ENCODE measurements around the gene KHK.
A peak's percentile ranks its signal among the peaks of the same experiment; 100 is the strongest.
"Not testable (repeated sequence)": the region's sequence is repeated elsewhere in the genome, so short reads cannot be mapped to it uniquely, and the experiment has no call there.

Gene KHK

DNA sequence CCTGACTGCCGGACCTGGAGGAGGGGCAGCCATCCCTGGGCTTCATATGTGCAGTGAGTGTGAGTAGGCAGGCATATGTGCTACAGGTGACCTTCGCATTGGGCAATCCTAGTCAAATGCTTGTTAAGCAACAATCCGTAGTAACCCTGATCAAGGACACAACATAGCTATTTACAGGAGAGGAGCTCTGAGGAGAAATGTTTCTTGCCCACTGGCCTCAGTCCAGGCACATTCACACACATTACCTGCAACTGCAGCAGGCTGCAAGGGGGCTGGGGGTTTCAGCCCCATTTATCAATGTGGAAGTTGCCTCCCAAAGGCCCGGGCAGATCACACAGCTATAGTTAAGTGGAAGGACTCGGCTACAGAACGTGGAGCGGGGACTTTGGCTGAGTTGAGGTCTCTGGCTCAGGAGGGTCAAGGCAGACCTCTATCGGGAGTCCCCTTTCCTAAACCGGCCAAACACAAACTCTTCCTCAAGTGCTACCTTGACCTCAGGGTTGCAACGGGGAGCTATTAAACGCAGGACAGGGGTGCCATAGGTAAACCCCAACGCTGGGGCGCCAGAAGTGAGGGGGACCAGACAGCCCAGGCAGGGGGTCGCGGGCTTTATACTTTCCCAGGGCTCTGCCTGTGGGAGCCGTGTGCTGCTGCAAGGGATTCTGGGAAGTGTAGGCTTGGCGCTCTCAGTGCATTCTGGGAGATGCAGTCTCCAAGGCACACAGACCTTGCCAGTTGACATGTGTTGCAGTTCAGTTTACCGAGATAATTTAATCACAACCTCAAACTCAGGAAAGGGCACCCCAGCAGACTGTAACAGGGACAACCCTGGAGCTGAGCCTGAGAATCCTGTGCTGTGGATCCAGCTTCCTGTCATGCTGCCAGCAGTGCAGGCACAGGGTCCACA lies 9.4 kb downstream of the KHK start:
- no peak for DNase-seq (ENCODE audit: low read depth in 2 of 3, low spot score in 2 of 3)

DNA sequence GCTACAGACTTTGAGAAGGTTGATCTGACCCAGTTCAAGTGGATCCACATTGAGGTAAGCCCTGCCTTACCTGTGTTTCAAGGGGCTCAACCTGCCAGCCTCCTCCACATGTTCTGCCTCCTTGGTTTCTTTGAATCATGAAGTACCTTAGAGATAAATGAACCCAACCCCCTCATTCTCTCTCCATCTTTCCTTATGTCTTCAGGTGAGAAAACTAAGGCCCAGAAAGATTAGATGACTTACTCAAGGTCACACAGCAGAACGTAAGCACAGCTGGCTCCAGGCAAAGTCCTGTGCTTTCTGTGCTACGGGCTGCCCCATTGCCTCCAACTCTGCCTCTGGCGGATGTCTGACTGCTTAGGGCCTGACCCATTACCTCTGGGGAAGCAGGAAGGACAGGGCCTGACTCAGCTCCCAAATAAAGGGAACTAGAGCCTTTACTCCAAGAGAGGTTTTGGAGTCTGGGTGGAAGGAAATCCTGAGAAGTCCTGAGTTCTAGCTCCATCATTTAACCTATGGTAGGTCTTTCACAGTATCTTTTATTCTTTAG lies 10.3 kb downstream of the KHK start:
- no peak for DNase-seq (ENCODE audit: low read depth in 2 of 3, low spot score in 2 of 3)

DNA sequence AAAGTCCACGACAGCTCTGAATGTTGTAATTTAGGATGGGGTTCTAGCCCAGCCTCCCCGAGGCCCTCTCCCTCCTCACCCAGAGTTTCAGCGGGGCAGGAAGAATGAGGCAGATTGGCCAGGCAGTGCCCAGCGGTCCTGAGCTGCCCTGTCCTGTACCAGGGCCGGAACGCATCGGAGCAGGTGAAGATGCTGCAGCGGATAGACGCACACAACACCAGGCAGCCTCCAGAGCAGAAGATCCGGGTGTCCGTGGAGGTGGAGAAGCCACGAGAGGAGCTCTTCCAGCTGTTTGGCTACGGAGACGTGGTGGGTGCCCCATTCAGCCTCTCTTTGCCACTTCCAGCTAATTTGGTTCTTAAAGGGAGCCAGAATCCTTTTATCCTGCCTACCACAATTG lies 10.8 kb downstream of the KHK start:
- no peak for DNase-seq (ENCODE audit: low read depth in 2 of 3, low spot score in 2 of 3)

DNA sequence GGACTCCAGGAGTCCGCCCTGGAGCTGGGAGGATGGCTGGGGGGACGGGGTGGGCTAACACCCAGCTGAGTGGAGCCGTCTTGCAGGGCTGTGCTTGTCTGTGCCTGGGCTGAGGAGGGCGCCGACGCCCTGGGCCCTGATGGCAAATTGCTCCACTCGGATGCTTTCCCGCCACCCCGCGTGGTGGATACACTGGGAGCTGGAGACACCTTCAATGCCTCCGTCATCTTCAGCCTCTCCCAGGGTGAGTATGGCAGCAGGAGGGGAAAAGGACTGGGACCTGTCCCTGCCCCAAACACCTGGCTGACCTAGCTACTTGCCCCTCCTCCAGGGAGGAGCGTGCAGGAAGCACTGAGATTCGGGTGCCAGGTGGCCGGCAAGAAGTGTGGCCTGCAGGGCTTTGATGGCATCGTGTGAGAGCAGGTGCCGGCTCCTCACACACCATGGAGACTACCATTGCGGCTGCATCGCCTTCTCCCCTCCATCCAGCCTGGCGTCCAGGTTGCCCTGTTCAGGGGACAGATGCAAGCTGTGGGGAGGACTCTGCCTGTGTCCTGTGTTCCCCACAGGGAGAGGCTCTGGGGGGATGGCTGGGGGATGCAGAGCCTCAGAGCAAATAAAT lies 12.9 kb downstream of the KHK start:
- DNase-seq (ENCODE audit: low read depth in 2 of 3, low spot score in 2 of 3), result no peak

DNA sequence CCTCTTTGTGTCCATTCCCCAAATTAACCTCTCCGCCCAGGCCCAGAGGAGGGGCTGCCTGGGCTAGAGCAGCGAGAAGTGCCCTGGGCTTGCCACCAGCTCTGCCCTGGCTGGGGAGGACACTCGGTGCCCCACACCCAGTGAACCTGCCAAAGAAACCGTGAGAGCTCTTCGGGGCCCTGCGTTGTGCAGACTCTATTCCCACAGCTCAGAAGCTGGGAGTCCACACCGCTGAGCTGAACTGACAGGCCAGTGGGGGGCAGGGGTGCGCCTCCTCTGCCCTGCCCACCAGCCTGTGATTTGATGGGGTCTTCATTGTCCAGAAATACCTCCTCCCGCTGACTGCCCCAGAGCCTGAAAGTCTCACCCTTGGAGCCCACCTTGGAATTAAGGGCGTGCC lies 13.5 kb downstream of the KHK start:
- DNase-seq (ENCODE audit: low read depth in 2 of 3, low spot score in 2 of 3), result no peak

DNA sequence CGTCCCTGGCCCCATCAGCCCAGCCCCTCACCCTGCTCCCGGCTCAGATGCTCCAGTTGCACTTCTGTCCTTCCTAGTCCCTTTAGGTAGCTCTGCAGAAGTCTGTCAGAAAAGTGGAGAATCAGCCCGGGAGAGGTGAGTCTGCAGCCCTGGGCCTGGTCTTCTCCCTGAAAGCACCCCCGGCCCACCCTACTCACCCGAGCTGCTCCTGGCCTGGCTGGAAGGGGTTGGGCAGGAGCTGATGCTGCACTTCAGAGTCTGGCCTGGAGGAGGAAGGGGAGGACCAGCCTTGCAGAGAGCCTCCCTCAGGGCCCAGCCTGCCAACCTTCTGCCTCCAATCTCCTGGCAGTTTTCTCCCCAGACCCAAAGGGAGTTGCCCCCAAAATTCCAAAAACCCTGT lies 15.8 kb downstream of the KHK start:
- DNase-seq (ENCODE audit: low read depth in 2 of 3, low spot score in 2 of 3), result no peak

DNA sequence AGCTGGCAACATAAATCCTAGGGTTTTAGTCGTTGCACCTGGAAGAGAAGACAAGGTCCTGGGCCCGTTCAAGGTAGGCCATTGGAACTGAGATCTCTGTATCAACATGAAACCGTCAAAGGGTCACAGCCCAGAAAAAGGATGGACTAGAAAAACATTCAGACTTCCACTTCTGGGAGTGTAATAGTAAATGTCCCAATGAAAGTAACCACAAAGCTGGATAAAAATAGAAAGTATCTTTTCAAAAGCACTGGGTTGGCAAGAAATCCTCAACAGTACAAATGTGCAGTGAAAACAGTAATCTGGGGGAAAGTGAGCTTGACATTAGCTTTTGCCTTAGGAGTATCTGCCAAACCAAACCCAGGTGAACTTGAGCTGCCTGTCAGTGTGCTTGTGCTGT lies 19.4 kb downstream of the KHK start:
- DNase-seq (ENCODE audit: low read depth in 2 of 3, low spot score in 2 of 3), result no peak

DNA sequence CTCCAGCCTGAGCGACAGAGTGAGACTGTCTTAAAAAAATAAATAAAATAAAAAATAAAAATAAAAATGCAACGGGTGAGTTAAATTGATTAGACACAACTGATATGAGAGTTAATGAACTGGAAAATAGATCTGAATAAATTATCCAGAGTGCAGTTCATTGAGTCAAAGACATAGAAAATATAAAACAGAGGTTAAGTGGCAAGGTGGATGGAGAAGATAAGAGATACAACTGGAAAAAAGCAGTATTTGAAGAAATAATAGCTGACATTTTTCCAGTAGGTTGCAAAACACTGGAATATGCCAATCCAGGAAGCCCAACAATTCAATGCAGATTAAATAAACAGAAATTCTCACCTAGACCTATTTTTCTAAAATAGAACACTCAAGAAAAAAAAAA lies 21.6 kb downstream of the KHK start:
- no peak for DNase-seq (ENCODE audit: low read depth in 2 of 3, low spot score in 2 of 3)

DNA sequence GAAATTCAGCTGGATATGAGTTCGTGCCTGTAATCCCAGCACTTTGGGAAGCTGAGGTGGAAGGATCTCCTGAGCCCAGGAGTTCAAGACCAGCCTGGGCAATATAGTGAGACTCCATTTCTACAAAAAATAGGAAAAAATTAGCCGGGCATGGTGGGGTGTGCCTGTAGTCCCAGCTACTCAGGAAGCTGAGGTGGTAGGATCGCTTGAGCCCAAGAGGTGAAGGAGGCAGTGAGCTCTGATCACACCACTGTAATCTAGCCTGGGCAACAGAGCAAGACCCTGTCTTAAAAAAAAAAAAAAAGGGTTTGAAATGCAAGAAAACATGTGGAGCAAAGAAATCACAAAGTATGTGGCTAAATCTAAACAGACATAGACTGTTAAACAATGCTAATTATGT lies 22.5 kb downstream of the KHK start:
- DNase-seq (ENCODE audit: low read depth in 2 of 3, low spot score in 2 of 3), result no peak

DNA sequence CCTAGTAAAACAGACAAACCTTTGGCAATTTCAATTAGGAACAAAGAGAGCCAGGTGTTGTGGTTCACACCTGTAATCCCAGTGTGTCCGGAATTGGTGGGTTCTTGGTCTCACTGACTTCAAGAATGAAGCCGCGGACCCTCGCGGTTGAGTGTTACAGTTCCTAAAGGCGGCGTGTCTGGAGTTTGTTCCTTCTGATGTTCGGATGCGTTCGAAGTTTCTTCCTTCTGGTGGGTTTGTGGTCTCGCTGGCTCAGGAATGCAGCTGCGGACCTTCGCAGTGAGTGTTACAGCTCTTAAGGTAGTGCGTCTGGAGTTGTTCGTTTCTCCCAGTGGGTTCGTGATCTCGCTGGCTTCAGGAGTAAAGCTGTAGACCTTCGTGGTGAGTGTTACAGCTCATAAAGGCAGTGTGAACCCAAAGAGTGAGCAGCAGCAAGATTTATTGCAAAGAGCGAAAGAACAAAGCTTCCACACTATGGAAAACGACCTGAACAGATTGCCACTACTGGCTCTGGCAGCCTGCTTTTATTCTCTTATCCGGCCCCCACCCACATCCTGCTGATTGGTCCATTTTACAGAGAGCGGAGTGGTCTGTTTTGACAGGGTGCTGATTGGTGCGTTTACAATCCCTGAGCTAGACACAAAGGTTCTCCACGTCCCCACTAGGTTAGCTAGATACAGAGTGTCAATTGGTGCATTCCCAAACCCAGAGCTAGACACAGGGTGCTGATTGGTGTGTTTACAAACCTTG lies 24.2 kb downstream of the KHK start:
- not testable (repeated sequence) for DNase-seq (ENCODE audit: low read depth in 2 of 3, low spot score in 2 of 3)

DNA sequence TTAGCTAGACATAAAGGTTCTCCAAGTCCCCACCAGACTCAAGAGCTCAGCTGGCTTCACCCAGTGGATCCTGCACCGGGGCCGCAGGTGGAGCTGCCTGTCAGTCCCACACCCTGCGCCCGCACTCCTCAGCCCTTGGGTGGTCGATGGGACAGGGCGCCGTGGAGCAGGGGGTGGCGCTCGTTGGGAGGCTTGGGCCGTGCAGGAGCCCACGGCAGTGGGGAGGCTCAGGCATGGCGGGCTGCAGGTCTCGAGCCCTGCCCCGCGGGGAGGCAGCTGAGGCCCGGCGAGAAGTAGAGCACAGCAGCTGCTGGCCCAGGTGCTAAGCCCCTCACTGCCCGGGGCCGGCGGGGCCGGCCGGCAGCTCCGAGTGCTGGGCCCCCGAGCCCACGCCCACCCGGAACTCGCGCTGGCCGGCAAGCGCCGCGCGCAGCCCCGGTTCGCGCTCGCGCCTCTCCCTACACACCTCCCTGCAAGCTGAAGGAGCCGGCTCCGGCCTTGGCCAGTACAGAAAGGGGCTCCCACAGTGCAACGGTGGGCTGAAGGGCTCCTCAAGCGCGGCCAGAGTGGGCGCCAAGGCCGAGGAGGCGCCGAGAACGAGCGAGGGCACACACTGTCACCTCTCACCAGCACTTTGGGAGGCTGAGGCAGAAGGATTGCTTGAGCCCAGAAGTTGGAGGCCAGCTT lies 25.0 kb downstream of the KHK start:
- DNase-seq (ENCODE audit: low read depth in 2 of 3, low spot score in 2 of 3), result not testable (repeated sequence)

DNA sequence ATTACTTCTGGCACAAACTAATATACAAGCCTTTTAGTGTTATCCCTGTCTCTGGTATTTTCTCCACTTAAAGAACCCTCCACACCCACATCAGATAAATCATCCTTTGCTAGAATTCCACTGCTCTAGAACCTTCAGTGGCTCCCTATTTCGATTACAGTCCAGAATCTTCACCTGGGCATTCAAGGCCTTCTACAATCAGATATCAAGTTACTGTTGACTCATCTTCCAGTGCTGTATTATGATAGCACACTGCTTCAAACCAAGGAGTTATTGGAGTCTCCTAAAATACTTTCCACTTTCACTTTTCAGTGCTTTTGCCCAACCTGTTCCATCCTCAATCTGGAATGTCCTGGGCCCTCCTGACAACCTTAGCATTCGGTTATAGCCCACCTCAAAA lies 28.9 kb downstream of the KHK start:
- DNase-seq (ENCODE audit: low read depth in 2 of 3, low spot score in 2 of 3), result no peak

DNA sequence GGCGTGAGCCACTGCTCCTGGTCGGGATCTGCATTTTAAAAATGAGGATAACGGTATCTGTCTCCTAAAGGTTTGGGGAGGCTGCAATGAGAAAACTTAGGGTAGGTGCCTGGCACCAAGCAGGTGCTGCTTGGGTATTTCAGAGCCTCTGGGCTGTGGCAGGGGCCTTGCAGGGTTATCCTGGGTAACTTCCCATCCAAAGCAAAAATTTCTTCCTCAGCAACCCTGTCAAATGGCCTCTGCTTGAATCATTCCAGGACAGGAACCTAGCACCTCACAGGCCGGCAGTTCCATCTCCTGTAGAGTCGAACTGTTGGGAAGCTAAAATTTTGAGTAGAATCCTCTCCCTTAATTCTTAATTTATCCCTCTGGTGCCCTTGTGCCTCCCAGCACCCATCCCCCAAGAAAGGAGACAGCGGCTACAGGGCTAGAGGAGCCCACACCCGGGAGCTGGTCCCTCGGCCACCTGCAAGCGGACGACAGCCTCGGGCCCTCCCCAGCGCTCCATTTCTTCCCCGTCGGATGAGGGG lies 31.5 kb downstream of the KHK start:
- no peak for DNase-seq (ENCODE audit: low read depth in 2 of 3, low spot score in 2 of 3)

DNA sequence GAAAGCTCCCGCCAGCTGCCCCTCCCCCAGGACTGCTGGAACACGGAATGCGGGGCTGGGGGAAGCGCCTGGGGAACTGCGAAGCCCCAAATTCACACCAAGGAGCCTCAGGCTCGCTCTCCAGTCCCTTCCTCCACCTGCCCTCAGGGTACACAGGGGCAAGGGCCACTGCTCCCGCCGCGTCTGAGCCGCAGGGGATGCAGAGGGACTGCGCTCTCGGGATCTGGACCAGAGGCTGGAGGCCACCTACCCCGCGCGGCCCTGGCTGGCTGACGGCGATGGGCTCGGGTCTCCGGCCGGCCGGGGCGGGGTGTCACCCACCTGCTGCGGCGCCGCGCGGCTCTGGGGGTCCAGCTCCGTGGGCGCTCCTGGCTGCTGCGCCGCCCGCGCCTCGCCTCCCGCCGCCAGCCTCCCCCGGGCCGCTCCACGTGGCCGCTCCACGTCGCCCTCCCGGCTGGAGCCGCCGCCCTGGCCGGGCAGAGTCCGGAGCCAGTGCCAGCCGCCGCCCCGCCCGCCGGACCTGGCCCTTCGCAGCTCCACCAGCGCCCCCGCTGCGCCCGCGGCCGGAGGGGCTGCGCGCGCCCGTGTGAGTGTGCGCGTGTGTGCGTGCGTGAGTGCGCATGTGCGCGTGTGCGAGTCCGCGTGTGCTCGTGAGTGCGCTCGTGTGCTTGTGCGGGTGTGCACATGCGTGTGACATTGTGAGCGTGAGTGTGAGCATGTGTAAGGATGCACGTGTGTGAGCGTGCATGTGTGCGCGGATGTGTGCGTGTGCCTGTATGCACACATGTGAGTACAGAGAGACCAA lies 32.2 kb downstream of the KHK start, which contains the start of gene CGREF1:
Gene CGREF1 (minus strand): TSS at position 604 of the 805 bp plus-strand sequence. CDS start 14,762 bp downstream, outside the sequence.
- DNase-seq (ENCODE audit: low read depth in 2 of 3, low spot score in 2 of 3), result no peak

DNA sequence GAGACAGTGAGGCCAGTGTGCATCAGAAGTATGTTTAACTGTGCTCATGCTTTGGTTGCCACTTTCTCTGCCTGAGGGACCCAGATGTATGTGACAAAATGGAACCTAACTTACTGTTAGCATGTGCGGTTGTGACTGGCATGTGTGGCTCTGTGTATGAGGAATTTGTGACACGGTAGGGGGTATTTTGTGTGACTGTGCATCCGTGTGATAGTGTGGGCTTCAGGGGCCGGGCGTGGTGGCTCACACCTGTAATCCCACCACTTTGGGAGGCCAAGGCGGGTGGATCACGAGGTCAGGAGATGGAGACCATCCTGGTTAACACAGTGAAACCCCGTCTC lies 32.7 kb downstream of the KHK start:
- DNase-seq (ENCODE audit: low read depth in 2 of 3, low spot score in 2 of 3), result not testable (repeated sequence)

DNA sequence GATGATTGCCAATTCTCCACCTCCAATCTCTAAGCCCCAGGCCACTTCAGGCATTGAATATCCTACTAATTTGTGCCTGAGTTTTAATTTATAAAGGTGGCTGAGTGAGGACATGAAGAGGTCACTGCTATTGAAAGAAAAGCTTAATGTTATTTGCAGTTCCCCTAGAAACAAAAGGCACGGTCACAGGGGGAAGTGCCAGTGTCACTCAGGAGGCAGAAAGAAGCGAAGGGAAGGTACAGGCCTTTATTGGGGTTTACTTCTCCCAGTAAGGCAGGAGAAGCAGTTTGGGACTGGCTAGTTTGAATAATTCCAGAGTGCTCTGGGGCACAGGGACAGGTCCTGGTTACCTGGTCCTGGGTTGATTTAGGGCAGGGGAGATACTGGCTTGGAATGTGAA lies 35.3 kb downstream of the KHK start:
- no peak for DNase-seq (ENCODE audit: low read depth in 2 of 3, low spot score in 2 of 3)

DNA sequence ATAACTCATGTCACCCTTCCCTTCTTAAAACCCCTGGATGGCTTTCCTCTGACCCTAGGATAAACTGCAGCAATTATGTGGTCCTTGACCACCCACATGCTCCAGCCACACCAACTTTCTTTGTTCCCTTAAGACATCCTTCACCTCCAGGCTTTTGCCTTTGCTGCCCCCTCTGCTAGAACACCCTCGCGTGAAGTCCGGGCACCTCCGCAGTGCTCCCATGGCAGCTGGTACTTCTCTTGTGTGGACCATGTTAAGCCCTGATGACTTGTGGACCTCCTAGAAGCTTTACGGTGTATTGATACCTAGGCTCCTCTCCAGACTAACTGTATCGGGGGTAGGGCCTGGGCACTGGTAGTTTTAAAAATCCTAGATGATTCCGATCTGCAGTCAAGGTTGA lies 36.2 kb downstream of the KHK start:
- no peak for DNase-seq (ENCODE audit: low read depth in 2 of 3, low spot score in 2 of 3)

DNA sequence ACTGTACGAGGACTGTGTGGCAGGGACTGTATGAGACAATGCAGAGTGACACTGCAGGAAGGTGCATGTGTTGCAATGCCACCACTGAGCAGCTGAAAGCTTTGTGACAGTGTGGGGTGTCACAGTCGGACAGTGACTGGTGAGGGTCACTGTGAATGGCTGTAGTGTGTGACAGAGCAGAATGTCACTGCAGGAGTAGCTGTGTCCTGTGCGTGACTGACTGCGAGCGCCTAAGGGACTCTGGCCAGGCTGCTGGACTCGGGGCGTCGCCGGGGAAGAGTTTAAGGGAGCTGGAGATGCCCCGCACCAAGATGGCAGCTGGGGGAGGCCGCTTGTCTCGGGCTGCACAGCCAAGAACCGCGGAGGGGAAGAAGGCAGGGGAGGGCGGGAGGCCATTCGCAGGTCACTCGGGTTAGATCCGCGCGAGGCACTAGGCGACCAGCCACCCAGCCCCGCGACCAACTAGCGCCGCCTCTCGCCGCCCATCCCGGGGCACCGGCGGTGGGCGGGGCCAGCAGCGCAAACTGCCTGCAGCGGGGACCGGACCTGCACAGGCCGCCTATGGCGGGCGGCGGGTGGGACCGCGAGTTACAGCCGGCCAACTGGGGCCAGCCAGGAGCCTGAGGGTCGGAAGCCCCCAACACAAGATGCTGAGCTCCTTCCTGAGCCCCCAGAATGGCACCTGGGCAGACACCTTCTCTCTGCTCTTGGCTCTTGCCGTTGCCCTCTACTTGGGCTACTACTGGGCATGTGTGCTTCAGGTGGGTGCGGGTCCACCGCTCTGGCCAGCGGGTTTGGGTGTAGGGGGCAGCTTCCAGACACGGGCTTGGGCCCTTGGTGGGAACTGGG lies 37.0 kb downstream of the KHK start, which contains the start of gene ABHD1:
Gene ABHD1 (plus strand): TSS at position 514 of the 849 bp plus-strand sequence. CDS start 134 bp downstream, at position 648.
- DNase-seq (ENCODE audit: low read depth in 2 of 3, low spot score in 2 of 3), result peak in 2 of 3 experiments; percentile 30 to 42

DNA sequence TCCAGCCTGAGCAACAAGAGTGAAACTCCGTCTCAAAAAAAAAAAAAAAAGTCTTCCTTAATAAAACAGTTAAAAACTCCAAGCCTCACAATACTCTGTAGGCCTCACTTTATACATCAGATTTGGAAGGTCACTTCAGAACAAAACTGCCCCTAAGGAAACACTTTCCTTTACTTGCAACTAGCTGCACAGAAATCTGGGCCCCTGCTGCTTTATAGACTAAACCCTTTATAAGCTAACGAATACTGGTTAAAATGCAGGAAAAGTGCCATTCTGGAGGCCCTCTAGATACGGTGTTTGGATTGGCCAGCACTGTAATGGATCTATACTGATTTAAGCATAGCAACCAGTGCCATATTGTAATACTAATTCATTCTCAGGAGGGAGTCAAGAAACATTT lies 38.5 kb downstream of the KHK start:
- DNase-seq (ENCODE audit: low read depth in 2 of 3, low spot score in 2 of 3), result no peak
